Stomach (tissue), 9 donors: ENCODE results near the gene LRRFIP1. TPM values are rescaled to one million over a fixed set of nuclear protein-coding genes. Genes with fewer than 3 reads are reported as not detected.

Experiments used
- DNase-seq, 2 donors: peaks; one replicate each; pipeline versions ENCODE4 v3.0.0 to v3.0.0-alpha.2; 2013 to 2019
- H3K27ac ChIP-seq, 5 donors: fragments of 200-600 bp in 4 of 5; sonication (generic) in 4 of 5; one replicate each; pipeline ENCODE4 v1.5.1; 2013 to 2019; ENCODE audit warnings: mild to moderate bottlenecking in 1 of 5, moderate library complexity in 1 of 5
- H3K27me3 ChIP-seq, 3 donors: fragments of 200-600 bp; sonication (generic); one replicate each; pipeline ENCODE4 v1.5.1; 2017 to 2019; ENCODE audit warnings: mixed run types in 1 of 3
- H3K36me3 ChIP-seq, 4 donors: fragments of 200-600 bp; sonication (generic); 1 replicate in 3 of 4; 2 replicates in 1 of 4; pipeline ENCODE4 v1.5.1; 2016 to 2019
- H3K4me1 ChIP-seq, 4 donors: fragments of 200-600 bp; sonication (generic); one replicate each; pipeline ENCODE4 v1.5.1; 2016 to 2019
- H3K4me3 ChIP-seq, 4 donors: fragments of 200-600 bp; sonication (generic) in 3 of 4; one replicate each; pipeline ENCODE4 v1.5.1; 2016 to 2019; ENCODE audit warnings: mild to moderate bottlenecking in 1 of 4
- H3K9me3 ChIP-seq, 4 donors: fragments of 200-600 bp; sonication (generic); one replicate each; pipeline ENCODE4 v1.5.1; 2016 to 2019
- EP300 ChIP-seq: sonication (generic); formaldehyde crosslinking; IDR thresholded peaks from one replicate; pipeline ENCODE4 v1.6.1; 2017; ENCODE audit warnings: antibody characterized with exemption
- POLR2A ChIP-seq, 4 donors: fragments of 450-650 bp; IDR thresholded peaks; one replicate each; pipeline ENCODE4 v1.6.1; 2016; ENCODE audit warnings: antibody characterized with exemption in 4 of 4, control low read depth in 2 of 4, mild to moderate bottlenecking in 1 of 4, moderate library complexity in 1 of 4
- POLR2AphosphoS5 ChIP-seq, 3 donors: sonication (generic); formaldehyde crosslinking; IDR thresholded peaks; one replicate each; pipeline ENCODE4 v1.6.1; 2016; ENCODE audit warnings: antibody characterized with exemption in 3 of 3
- WGBS, 5 donors: extraction: QIAGEN DNeasy Blood & Tissue Kit in 3 of 5; methylation state at CpG; one replicate each; pipeline versions ENCODE4 v1.1.5 to v1.1.7; 2013 to 2018; 5-methylcytosine and 5-hydroxymethylcytosine counted together
- intact Hi-C: fragments of 100-400 bp; cut with DNase I; formaldehyde crosslinking; loops from one replicate; pipeline ENCODE4 v1.15.1; 2023; ENCODE audit warnings: low total_unique reads
- polyA plus RNA-seq, 3 donors: library from polyadenylated mRNA; stranded (reverse); fragments of 200-250 nt; gene quantifications; one replicate each; pipeline ENCODE4 v1.2.3, GENCODE V29; 2013
- total RNA-seq, 5 donors: library from RNA; depleted of rRNA; stranded (reverse); fragments of >200 nt; gene quantifications; one replicate each; pipeline versions ENCODE4 v1.1.0 to v1.2.3, GENCODE V29; 2014 to 2016
- TF ChIP-seq, protein P1 (sequence below), 7 experiments: fragments of 450-650 bp in 4 of 7; fragments of 200-600 bp in 3 of 7; sonication (generic) in 3 of 7; IDR thresholded peaks; one replicate each; pipeline ENCODE4 v1.5.1; 2016 to 2019; ENCODE audit warnings: antibody characterized with exemption in 7 of 7, control low read depth in 2 of 7, mild to moderate bottlenecking in 1 of 7
- donor health status: healthy with polysubstance abuse.
- donor health status: Bipolar disorder and iron deficiency.
- donor health status: healthy.

LRRFIP1 gene
- total and polyA plus RNA-seq, 8 donors: 31.6 to 201 (median 130) TPM

DNA sequence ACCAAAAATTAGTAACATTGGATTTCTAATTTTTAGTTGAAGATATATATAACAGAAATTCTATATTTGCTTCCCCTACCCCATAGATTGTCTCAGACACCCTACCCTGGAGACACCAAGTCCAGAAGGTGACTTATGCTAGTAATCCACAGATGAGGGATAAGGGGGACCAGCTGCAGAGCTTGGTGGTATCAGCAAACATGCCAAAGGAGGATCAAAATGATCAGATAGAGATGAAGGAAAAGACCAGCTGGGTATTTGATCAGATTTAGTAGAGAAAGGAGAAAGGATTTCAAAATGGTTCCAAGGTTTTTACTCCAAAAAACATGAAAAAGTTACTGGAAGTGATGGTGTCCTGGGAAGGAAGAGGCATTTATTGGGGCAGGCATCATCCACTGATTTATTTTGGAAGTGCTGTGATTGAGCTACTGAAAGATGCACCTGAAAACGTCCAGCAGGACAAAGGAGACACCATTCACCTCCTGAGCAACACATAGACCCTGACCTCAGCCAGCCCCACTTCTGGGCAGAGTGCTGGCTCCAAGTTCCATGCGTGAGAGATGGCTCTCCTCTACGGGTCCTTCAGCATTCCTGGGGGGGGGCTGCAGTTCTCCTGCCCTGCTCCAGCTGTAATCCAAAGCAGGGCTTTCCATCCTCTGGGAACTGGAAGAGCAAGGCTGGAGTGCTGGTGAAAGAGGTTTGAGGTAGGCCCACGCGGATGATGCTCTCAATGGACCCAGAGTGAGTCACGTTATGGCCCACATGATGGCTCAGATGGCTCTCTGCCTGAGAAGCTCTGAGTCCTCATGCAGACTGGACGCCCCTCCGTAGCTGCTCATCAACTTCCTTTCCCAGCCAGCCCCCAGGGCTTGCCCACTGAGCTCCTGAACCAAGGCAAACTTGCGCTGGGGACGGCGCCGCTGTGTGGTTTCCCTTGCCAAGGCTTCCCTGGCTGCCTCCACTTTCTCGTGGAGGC lies 3.7 kb upstream of the LRRFIP1 start:
- TF ChIP-seq POLR2A (IDR thresholded peaks at IDR 0.05) (no peak), EP300 (no peak), POLR2AphosphoS5 (IDR thresholded peaks at IDR 0.05) (no peak)
- TF ChIP-seq, protein P1, sequence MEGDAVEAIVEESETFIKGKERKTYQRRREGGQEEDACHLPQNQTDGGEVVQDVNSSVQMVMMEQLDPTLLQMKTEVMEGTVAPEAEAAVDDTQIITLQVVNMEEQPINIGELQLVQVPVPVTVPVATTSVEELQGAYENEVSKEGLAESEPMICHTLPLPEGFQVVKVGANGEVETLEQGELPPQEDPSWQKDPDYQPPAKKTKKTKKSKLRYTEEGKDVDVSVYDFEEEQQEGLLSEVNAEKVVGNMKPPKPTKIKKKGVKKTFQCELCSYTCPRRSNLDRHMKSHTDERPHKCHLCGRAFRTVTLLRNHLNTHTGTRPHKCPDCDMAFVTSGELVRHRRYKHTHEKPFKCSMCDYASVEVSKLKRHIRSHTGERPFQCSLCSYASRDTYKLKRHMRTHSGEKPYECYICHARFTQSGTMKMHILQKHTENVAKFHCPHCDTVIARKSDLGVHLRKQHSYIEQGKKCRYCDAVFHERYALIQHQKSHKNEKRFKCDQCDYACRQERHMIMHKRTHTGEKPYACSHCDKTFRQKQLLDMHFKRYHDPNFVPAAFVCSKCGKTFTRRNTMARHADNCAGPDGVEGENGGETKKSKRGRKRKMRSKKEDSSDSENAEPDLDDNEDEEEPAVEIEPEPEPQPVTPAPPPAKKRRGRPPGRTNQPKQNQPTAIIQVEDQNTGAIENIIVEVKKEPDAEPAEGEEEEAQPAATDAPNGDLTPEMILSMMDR (IDR thresholded peaks at IDR 0.05): no peak
- Histone ChIP-seq H3K9me3 (no peaks in the 10 kb centered on the region), H3K4me3 (no peak overlapping the region), H3K4me1 (peaks cover 17 to 27% (median 19%) of the 10 kb centered on the region in 4 donors), H3K36me3 (no peaks in the 10 kb centered on the region), H3K27me3 (peaks cover 0 to 16% (median 0%) of the 10 kb centered on the region in 3 donors), H3K27ac (no peak overlapping the region)
- 68 to 84% (median 81%) methylated on average over 13 of the region's 13 CpGs for WGBS, 5 donors
- DNase-seq: no peak
- intact Hi-C loops: no loop called here

DNA sequence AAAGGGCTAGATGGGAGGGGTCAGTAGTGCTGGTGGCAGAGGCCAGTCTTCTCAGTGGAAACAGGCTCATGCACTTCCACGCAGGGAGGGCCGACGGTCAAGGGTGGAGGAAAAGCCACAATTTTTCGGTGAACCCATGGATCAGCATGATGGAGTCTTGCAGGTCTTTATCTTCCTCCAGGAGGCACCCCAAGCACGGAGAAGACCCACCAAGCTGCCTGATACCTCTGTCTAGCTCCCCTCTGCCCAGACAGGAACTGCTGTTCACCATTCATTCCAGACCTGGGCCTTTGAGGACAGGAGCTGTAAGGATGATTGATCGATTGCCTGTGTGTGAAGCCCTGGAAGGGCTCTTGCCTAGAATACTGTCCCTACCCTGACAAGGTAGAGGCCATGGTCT lies 2.8 kb upstream of the LRRFIP1 start:
- Histone ChIP-seq H3K27ac (peak overlapping the region in 1 of 5 donors; percentile 68), H3K36me3 (no peaks in the 10 kb centered on the region), H3K4me3 (no peak overlapping the region), H3K9me3 (no peaks in the 10 kb centered on the region), H3K27me3 (peaks cover 0 to 16% (median 0%) of the 10 kb centered on the region in 3 donors), H3K4me1 (peaks cover 24 to 35% (median 26%) of the 10 kb centered on the region in 4 donors)
- TF ChIP-seq, protein P1 (IDR thresholded peaks at IDR 0.05): no peak
- no peak for TF ChIP-seq POLR2AphosphoS5 (IDR thresholded peaks at IDR 0.05)
- TF ChIP-seq EP300: no peak
- TF ChIP-seq POLR2A (IDR thresholded peaks at IDR 0.05): no peak
- 76 to 89% (median 81%) methylated on average over 5 to 6 of the region's 6 CpGs for WGBS, 5 donors
- DNase-seq: no peak
- intact Hi-C loops: no loop called here

DNA sequence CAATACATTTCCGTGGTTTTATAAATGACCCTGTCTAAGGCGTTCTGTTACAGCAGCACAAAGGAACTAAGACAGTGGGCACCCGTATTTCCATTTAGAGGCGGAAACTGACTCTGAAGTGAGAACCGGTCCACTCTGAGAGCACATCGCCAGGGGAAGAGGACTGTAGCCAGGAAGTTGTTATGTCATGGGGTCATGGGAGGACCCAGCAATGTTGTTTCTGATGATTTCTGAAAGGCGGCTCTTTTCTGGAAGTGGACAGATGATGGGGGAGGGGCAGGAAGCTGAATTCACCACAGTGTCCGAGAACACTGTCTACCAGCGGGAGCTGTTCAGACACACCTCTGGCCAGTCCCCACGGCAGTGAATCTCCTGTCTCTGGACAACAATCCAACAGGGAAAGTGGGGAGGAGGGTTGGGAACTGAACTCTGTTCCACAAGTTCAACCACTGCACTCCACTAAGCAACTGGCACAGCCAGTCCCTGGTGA lies 2.1 kb upstream of the LRRFIP1 start:
- Histone ChIP-seq H3K36me3 (no peaks in the 10 kb centered on the region), H3K9me3 (no peaks in the 10 kb centered on the region), H3K27me3 (peaks cover 0 to 16% (median 0%) of the 10 kb centered on the region in 3 donors), H3K4me3 (no peak overlapping the region), H3K27ac (peak overlapping the region in 4 of 5 donors; percentile 68 to 90 (median 80)), H3K4me1 (peaks cover 24 to 41% (median 27%) of the 10 kb centered on the region in 4 donors)
- 65 to 89% (median 81%) methylated on average over 10 of the region's 10 CpGs for WGBS, 5 donors
- intact Hi-C loops: no loop called here
- TF ChIP-seq EP300 (no peak), POLR2A (IDR thresholded peaks at IDR 0.05) (no peak), POLR2AphosphoS5 (IDR thresholded peaks at IDR 0.05) (no peak)
- TF ChIP-seq, protein P1 (IDR thresholded peaks at IDR 0.05): no peak
- DNase-seq: peak in 1 of 2 donors; percentile 40

DNA sequence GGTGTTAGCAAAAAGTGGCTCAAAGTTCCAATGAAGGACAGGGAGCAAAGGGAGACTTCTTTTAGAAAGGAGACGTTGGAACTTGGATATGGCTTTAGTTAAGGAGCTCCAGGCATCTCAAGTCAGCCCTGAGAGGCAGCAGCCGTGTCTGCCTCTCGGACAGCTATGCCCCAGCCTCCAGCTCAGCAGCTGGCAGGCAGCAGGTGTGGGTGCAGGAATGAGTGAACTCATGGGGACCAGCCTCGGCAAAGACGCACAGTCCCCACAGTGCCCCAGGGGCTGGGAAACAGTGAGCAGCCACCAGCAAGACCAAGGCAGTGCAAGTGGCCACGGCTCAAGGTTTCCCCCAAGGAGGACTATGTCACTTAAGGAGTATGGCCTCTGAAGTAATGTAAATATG lies 1.6 kb upstream of the LRRFIP1 start:
- 38 to 66% (median 55%) methylated on average over 6 of the region's 6 CpGs for WGBS, 5 donors
- Histone ChIP-seq H3K27ac (peak overlapping the region in 4 of 5 donors; percentile 68 to 90 (median 80)), H3K4me3 (no peak overlapping the region), H3K36me3 (no peaks in the 10 kb centered on the region), H3K9me3 (no peaks in the 10 kb centered on the region), H3K4me1 (peaks cover 26 to 46% (median 28%) of the 10 kb centered on the region in 4 donors), H3K27me3 (peaks cover 0 to 16% (median 0%) of the 10 kb centered on the region in 3 donors)
- DNase-seq: no peak
- intact Hi-C loops: no loop called here
- TF ChIP-seq POLR2A (IDR thresholded peaks at IDR 0.05): no peak
- TF ChIP-seq, protein P1 (IDR thresholded peaks at IDR 0.05): no peak
- no peak for TF ChIP-seq EP300
- no peak for TF ChIP-seq POLR2AphosphoS5 (IDR thresholded peaks at IDR 0.05)
